HUDEP-2 (cell line): Measurements from ENCODE around the gene DOCK9.
A peak's percentile ranks its signal among the peaks of the same experiment; 100 is the strongest.

ENCODE experiments used
- DNase-seq, 76 experiments: peaks; one replicate each; lab custom pipeline; 2025; ENCODE audit not compliant: unreplicated experiment in 76 of 76; lab: John Stamatoyannopoulos, UW

Gene DOCK9

DNA sequence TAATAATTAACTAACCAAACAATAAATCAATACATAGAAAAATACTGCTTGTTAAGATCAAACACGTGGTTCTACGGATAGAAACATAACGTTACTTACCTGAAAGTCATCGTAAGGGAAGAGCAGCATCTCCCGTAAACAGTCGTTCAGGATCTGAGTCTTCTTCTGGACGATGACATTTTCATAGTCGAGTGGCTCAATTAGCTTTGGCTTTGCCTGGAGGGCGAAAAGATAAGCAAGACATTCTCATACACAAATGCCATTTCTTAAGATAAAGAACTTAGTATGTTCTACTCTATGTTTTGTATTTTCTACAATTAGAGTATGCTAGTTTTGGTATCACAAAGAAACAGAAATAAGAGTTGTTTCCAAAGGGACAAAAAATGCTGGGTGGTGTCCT is 22.5 kb downstream of the DOCK9 start:
- no peak for DNase-seq

GRCh38 chr13:98954313-98954712 is 23.6 kb downstream of the DOCK9 start:
- no peak for DNase-seq

DNA sequence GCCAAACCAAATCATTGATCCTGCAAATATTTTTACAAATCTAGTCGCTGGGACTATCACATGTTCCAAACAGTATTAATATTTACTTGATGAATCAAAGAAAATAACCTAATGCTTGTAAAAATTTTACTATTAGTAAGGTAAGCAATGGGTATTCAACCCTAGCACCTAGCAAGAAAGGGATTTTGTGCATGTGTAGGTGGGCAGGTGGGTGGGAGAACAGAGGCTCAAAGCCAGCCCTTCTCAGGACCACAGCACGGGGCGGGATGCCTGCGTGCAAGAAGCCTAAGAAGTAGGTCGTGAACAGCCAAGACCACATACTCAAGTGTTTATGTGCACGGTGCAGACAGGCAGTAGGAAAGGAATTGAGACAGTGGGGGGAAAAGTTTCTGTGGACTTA is 26.6 kb downstream of the DOCK9 start:
- DNase-seq, result no peak

DNA sequence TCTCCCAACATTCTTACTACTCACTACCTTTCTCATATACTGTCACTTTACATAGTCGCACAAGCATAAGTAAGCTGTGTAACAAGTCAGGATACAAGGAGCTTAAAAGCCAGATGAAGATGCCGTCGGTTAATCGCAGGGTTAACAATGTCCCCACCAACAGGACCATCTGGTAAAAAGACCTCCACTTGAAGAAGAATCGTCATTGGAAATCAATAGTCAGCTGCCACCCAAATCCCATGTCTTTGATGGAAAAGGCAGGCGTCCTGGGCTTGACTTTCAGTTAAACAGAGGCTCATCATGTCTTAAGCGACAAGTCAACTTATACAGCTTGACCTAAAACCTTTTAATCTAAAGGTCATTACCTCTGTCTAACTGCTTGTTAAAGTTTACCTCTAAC is 27.2 kb downstream of the DOCK9 start:
- DNase-seq, result no peak

- no peak for DNase-seq
These were observed 29.9 kb downstream of the DOCK9 start for GRCh38 chr13:98947925-98948324.

DNA sequence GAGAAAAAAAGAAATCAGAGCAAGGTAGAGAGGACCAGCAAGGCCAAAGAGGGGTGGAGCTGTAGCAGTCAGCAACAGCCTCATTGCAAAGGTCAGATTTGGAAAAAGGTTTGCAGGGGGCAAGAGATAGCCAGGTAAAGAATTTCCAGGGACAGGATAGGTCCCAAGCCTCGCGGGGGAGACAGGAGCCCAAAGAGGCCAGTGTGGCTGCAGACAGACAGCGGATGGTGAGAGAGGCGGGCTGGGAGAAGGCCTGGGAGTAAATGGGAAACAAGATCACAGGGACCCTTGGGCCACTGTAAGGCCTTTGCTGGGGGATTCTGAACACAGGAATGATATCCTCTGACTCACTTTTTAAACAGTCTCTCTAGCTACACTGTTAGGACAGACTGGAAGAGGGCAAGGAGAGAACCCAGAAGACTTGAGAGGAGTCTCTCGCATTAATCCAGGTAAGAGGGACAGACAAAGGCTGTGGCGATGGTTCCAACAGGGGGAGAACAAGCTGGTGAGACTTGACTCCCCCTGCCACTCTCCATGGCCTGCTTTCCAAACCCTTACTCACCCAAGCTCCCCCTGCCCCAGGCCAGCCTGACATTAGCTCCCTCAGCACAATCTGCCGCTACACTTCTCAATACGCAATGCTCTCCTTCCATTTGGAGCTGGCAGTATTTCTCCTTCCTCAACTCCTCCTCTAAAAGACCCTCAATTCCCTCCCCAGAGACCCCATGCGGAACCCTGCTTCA is 31.8 kb downstream of the DOCK9 start:
- DNase-seq, result no peak

DNA sequence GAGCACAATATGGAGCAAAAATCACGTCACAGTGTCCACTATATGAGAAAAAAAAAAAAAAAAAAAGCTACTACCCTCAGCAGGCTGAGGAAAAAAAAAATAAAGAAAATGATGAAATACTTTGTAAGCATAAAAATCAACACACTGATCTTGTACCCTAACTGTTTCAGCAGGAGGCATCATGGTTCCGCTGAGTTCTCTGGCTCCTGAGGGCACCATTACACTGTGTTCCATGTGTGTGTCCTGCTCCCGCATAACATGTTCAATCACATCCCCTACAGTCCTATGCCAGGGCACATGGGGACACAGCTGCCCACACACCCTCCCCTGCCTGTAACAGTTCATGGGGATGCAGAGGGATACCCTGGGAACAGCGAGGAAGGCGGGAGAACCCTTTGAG is 33.5 kb downstream of the DOCK9 start:
- no peak for DNase-seq

- DNase-seq, result peak in 55 of 76 experiments; percentile 1 to 75 (median 28)
These were observed 34.9 kb downstream of the DOCK9 start for GRCh38 chr13:98942997-98943396.

GRCh38 chr13:98942485-98942884 is 35.4 kb downstream of the DOCK9 start:
- DNase-seq, result no peak

GRCh38 chr13:98941536-98941935 is 36.3 kb downstream of the DOCK9 start:
- DNase-seq, result no peak

GRCh38 chr13:98941126-98941525 is 36.7 kb downstream of the DOCK9 start:
- no peak for DNase-seq

DNA sequence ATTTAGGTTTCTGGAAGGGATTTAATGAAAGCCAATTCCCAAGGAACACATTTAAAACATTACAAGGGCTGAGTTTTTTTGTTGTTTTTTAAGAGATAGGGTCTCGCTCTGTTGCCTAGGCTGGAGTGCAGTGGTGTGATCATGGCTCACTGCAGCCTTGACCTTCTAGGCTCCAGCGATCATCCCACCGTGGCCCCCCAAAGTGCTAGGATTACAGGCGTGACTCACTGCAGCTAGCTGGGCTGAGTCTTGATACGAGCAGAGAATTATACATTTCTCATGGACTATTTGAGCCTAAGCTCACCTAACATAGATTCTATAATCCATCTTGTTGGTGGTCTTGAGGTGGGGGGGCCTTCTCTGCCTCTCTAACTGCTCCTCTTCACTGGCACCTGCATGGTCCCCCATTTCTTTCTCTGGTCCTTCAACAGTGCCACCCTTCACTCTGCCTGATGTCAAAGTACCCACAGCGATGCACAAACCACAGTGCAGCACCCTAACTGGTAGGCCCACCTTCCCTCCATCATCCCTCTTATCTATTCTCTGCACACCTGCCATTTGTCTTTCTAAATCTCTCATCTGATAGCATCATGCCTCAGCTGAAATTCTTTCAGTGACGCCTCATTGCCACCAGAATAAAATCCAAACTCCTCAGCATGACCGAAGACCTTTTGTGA is 37.4 kb downstream of the DOCK9 start:
- no peak for DNase-seq

DNA sequence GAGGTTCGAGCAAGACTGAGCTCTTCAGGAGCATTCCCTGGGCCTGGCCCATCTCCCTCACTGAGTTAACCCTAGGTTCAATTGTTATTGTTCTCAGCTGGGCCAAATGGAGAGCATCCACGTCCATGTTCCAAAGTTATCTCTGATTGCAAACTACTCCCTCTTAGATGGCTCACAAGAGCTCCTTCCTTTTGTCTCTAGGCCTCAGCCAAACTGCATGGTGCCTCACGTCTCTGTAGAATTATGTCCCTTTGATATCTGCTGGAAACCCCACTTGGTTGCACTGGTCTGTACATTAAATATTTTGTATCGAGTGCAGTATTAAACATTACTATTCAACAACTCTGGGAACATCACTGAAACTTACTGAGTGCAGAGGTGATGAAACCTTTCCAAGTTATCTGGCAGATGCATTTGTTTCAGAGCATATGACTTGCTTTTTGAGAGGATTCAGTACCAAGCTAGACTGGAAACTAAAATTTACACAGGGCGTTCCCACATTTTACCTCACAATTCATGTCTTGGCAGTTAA is 38.1 kb downstream of the DOCK9 start:
- DNase-seq, result no peak

DNA sequence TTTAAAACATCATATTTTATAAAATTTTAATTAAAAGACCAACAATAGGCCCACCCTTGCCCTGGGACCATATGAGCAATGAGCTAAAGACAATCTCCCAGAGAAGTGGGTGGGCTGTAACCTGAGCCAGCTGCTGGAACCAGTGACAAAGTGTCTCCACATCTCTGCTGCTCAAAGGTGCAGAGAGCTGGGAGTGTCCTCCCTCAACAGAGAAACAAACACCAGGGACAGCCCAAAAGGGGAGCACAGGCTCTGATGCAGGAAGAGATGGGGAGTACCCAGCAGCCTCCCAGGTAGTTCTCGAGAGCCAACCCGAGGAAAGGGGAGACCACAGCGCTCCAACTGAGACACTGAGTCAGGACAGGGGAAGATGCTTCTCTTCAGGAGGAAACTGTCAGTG is 39.1 kb downstream of the DOCK9 start:
- DNase-seq, result no peak

- DNase-seq, result no peak
These were observed 39.9 kb downstream of the DOCK9 start for GRCh38 chr13:98937911-98938381.

DNA sequence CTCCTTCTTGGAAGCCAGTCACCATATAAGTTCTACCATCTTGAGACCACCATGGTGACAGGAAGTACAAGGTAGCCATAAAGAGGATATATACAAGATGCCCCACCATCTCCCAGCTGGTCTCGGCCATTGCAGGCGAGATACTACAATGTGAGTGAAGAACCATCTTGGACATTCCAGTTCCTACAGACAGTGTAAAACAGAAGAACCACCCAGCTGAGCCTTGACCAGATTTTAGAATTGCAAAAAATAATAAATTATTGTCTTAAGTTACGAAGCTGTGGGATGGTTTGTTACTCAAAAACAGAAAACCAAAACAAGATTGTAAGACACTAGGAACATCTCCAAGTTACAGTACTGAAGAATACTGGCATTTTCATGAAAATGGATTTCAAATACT is 43.6 kb downstream of the DOCK9 start:
- DNase-seq, result no peak

DNA sequence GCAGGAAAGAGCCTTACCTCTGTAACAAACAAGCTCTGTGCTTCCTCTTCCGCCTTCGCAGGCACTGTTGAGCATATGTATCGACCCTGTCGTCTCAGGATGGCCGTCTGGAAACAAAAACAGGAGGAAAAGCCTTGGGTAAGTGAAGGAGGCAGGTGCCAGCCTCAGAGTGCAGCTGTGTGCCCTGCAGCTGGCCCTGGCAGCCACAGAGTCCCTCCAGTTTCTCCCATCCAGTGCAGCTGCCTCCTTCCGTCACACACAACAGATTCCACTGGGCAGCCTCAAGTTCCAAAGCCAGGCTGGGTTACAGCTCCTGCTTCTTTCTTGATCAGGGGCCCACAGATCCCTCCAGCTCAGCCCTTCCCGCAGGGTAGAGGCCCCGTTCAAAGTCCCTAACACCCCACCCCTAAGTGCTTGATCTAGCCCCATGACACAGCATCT is 47.7 kb downstream of the DOCK9 start:
- DNase-seq, result no peak

DNA sequence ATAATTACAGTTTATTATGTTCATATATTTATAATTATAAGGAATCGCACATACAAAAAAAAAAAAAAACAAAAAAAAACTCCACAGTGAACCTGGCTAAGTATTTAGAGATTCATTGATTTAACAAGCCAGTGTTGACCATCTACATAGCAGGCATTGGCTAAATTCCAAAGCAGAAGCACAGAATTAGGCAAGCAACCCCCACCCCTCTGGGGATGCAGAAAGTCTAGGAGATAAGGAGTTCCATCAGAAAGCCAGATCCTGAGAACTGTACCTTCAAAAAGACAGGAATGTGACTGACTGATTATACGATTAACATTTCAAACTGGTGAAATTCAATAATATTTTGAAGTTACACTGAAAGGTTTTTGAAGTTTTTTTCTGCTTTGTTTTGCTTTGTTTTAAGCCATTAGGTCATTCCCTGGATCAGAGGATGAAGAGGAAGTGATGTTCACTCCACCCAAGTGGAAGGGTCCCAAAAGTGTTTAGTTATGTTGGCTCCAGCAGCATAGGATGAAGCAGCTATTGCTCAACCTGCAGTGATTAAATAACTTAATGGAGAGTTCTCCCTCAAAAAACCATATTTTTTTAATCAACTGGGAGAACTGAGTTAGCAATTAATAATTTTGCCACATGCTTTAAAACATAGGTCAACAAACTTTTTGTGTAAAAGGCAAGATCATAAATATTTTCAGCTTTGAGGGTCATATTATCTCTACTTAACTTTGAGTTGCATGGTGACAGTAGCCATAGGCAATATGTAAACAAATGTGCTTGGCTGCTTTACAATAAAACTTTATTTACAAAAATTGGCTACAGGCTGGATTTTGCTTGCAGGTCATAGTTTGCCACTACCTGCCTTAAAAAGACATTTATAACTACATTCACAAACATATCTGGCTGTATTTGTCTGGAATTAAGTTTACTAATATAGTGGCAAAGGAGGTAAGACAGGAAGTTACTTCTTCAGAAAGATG is 49.6 kb downstream of the DOCK9 start:
- peak in 1 of 76 experiments; percentile 1 for DNase-seq

- DNase-seq, result no peak
These were observed 51.9 kb downstream of the DOCK9 start for GRCh38 chr13:98925949-98926348.

DNA sequence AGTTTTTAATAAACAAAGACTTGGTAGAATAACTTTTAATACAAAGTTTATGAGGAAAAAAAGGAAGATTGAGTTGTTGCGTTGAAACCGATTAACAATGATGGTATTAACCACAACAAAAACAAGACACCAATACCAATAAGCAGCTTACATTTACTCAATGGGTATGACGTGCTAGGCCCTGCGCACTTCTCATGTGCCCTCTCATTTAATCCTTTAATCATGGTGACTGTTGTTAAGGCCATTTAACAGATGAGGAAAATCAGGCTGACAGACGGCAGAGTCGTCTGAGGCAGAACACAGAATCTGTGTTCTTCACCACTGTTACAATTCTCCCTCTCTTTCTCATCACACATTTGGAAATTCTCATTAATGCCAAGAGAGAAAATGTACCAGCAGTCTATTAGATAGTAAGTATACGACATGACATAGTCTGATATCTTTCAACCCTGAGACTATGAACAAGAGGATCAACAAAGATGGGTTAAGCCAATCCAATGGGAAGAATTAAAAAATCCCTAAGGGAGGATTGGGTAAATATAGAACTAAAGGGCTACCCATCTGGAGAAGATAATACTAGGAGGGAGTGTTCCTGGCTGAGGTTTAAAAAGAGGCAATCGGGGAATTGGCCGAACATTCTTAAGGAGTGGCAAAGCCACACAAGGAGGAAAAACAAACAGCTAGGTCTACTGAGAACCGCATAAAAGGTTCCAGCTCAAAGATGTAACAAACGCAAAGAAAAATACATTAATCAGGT is 54.0 kb downstream of the DOCK9 start:
- no peak for DNase-seq
